Immature natural killer cell (primary cell): ENCODE data around the gene TXNRD1. TPM values are rescaled to one million over a fixed set of nuclear protein-coding genes. Genes with fewer than 3 reads are reported as not detected.

Experiments used
- DNase-seq, 3 donors: peaks; one replicate each; pipeline ENCODE4 v3.0.0; 2022; ENCODE audit warnings: mixed read lengths in 1 of 3
- H3K27ac Mint-ChIP-seq, 6 donors: one replicate each; pipeline ENCODE4 v1.8.0; 2020; ENCODE audit warnings: mixed read lengths in 6 of 6, mild to moderate bottlenecking in 5 of 6, inconsistent platforms in 4 of 6, moderate library complexity in 3 of 6
- H3K27me3 Mint-ChIP-seq, 3 donors: one replicate each; pipeline ENCODE4 v1.8.0; 2020 to 2021; ENCODE audit warnings: low read depth in 3 of 3, mild to moderate bottlenecking in 3 of 3, mixed read lengths in 3 of 3, moderate library complexity in 3 of 3, inconsistent platforms in 1 of 3
- H3K36me3 Mint-ChIP-seq, 3 donors: one replicate each; pipeline ENCODE4 v1.8.0; 2020; ENCODE audit warnings: mixed read lengths in 3 of 3, inconsistent platforms in 2 of 3, mild to moderate bottlenecking in 2 of 3
- H3K4me1 Mint-ChIP-seq, 2 donors: one replicate each; pipeline ENCODE4 v1.8.0; 2020; ENCODE audit warnings: inconsistent platforms in 2 of 2, mild to moderate bottlenecking in 2 of 2, mixed read lengths in 2 of 2, moderate library complexity in 1 of 2
- H3K4me3 Mint-ChIP-seq, 5 donors: one replicate each; pipeline ENCODE4 v1.8.0; 2020; ENCODE audit warnings: mild to moderate bottlenecking in 5 of 5, mixed read lengths in 5 of 5, inconsistent platforms in 3 of 5, moderate library complexity in 3 of 5
- H3K9me3 Mint-ChIP-seq, 6 donors: one replicate each; pipeline ENCODE4 v1.8.0; 2020; ENCODE audit warnings: mild to moderate bottlenecking in 6 of 6, mixed read lengths in 6 of 6, inconsistent platforms in 4 of 6, moderate library complexity in 3 of 6
- polyA plus RNA-seq, 3 donors: library from polyadenylated mRNA; unstranded; fragments of 300-500 nt; fragmentation: Illumina TruSeq; gene quantifications; one replicate each; pipeline ENCODE4 v1.2.3, GENCODE V29; 2021

TXNRD1 gene
- polyA plus RNA-seq, 3 donors from 2014 or later, result 30.4 to 53.7 (median 51.0) TPM

DNA sequence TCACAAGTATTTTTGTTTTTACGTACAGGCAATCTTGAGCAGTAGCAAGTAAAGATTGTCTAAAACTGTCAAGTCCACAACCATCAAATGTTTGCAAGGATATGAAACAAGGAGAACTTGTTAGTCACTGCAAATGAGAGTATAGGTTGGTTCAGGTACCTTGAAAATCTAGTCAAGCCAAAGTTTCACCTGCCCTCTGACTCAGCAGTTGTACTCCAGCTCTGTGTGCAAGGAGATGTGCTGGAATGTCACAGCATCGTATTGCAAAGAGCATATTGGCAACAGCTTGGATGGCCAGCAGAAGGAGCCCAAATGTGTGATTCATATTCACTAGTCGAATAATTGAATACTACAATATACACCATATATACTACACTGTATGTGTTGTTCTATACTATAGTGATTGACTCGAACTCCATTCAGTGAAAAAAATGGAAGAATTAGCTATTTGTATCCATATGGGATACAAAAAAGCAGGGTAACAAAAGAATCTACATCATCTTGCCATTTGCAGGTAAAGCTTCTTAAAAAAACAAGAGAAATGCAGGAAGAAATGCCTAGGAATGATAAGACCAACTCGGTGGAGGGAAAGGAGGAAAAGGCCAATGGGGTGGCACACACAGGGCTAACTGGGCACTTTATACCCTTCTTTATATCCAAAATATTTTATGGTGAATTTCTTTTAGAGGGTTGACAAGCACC is 131.9 kb downstream of the TXNRD1 start:
- Mint-ChIP-seq H3K27ac (no peak overlapping the region), H3K9me3 (no peaks in the 10 kb centered on the region), H3K27me3 (no peaks in the 10 kb centered on the region), H3K36me3 (peaks cover 5 to 20% (median 18%) of the 10 kb centered on the region in 3 donors), H3K4me3 (no peak overlapping the region), H3K4me1 (no peaks in the 10 kb centered on the region)
- no peak for DNase-seq

- Mint-ChIP-seq H3K27ac (no peak overlapping the region), H3K27me3 (no peaks in the 10 kb centered on the region), H3K36me3 (peaks cover 5 to 19% (median 17%) of the 10 kb centered on the region in 3 donors), H3K9me3 (no peaks in the 10 kb centered on the region), H3K4me3 (no peak overlapping the region), H3K4me1 (no peaks in the 10 kb centered on the region)
- no peak for DNase-seq
These were observed 132.9 kb downstream of the TXNRD1 start for GRCh38 chr12:104348283-104348993.

DNA sequence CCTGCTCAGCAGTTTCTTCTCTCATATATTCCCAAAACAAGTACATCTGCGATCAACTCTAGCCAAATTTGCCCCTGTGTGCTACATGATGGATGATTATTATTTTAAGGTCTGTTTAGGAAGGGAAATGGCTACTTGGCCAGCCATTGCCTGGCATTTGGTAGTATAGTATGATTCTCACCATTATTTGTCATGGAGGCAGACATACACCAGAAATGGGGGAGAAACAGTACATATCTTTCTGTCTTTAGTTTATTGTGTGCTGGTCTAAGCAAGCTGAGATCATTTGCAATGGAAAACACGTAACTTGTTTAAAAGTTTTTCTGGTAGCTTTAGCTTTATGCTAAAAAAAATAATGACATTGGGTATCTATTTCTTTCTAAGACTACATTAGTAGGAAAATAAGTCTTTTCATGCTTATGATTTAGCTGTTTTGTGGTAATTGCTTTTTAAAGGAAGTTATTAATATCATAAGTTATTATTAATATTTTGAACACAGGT is 133.5 kb downstream of the TXNRD1 start:
- no peak for DNase-seq
- H3K9me3 Mint-ChIP-seq, result no peaks in the 10 kb centered on the region
- H3K4me1 Mint-ChIP-seq, result no peaks in the 10 kb centered on the region
- H3K4me3 Mint-ChIP-seq, result no peak overlapping the region
- H3K36me3 Mint-ChIP-seq, result peaks cover 5 to 19% (median 19%) of the 10 kb centered on the region in 3 donors
- H3K27ac Mint-ChIP-seq, result no peak overlapping the region
- no peaks in the 10 kb centered on the region for H3K27me3 Mint-ChIP-seq

- Mint-ChIP-seq H3K4me3 (no peak overlapping the region), H3K27ac (no peak overlapping the region), H3K36me3 (peaks cover 5 to 26% (median 25%) of the 10 kb centered on the region in 3 donors), H3K9me3 (no peaks in the 10 kb centered on the region), H3K27me3 (peaks cover 0 to 3% (median under 1%) of the 10 kb centered on the region in 3 donors), H3K4me1 (no peaks in the 10 kb centered on the region)
- DNase-seq, result no peak
These were observed 134.9 kb downstream of the TXNRD1 start for GRCh38 chr12:104350211-104351056.

GRCh38 chr12:104351057-104351983 is 135.7 kb downstream of the TXNRD1 start:
- no peak overlapping the region for H3K4me3 Mint-ChIP-seq
- peaks cover 0 to 3% (median 2%) of the 10 kb centered on the region in 3 donors for H3K27me3 Mint-ChIP-seq
- no peaks in the 10 kb centered on the region for H3K9me3 Mint-ChIP-seq
- peaks cover 5 to 26% (median 25%) of the 10 kb centered on the region in 3 donors for H3K36me3 Mint-ChIP-seq
- peak overlapping the region in 2 of 6 donors; percentile 4 to 9 for H3K27ac Mint-ChIP-seq
- H3K4me1 Mint-ChIP-seq, result no peaks in the 10 kb centered on the region
- DNase-seq, result no peak

DNA sequence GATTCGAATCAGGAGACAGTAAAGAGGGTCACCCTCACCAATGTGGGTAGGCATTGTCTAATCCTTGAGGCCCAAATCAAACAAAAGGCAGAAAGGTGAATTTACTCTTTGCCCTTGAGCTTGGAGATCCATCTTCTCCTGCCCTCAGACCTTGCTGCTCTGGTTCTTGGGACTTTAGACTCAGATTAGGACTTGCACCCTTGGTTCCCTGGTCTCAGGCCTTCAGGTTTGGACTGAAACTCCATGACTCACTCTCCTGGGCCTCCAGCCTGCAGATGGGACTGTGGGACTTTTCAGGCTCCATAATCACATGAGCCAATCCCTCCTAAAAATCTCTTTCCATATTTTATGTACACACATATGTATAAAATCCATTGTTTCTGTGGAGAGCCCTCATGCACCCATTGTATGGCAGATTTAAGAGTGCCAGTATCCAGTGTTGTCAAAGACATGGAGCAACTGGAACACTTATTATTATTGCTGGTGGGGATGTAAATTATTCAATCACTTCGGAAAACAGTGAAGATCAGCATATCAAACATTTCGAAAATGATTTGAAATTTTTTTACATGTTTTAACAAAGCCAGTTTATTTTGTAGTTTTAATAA is 136.6 kb downstream of the TXNRD1 start:
- no peaks in the 10 kb centered on the region for H3K9me3 Mint-ChIP-seq
- no peak overlapping the region for H3K27ac Mint-ChIP-seq
- H3K36me3 Mint-ChIP-seq, result peaks cover 5 to 26% (median 25%) of the 10 kb centered on the region in 3 donors
- no peaks in the 10 kb centered on the region for H3K4me1 Mint-ChIP-seq
- H3K4me3 Mint-ChIP-seq, result no peak overlapping the region
- no peak for DNase-seq
- H3K27me3 Mint-ChIP-seq, result peaks cover 0 to 3% (median 2%) of the 10 kb centered on the region in 3 donors

DNA sequence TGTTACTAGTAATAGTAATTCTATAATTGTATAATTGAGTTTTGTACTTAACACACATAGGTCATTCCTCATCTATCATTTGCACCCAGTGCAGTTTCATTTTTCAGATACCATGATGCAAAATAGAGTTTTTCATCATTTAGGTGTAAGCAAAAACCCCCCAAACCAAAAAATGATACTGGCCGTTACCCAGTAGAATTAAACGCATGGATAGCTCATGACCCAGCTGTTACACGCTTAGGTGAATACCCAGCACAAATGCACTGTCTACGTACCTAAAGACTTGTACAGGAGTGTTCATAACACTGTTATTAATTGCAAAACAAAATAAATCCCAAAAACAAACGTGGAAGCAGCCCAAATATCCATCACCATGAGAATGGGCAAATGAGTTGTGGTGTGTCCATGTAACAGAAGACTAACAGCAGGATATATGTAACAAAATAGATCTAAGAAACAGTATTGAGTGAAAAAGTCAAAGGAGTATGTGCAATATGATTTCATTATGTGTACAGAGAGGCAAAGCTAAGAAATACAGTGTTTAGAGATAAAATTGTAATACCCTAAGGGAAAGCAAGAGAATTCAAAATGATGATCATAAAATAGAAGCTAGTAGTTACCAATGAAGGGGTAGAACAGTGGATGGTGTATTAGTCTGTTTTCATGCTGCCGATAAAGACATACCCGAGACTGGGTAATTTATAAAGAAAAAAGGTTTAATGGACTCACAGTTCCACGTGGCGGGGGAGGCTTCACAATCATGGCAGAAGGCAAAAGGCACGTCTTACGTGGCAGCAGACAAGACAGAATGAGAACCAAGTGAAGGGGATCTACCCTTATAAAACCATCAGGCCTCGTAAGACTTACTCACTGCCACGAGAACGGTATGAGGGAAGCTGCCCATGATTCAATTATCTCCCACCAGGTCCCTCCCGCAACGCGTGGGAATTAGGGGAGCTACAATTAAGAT is 137.7 kb downstream of the TXNRD1 start:
- Mint-ChIP-seq H3K27me3 (peaks cover 0 to 3% (median 2%) of the 10 kb centered on the region in 3 donors), H3K36me3 (peaks cover 5 to 26% (median 21%) of the 10 kb centered on the region in 3 donors), H3K4me1 (peaks cover 0 to 2% of the 10 kb centered on the region in 2 donors), H3K4me3 (no peak overlapping the region), H3K9me3 (no peaks in the 10 kb centered on the region), H3K27ac (no peak overlapping the region)
- DNase-seq, result no peak

DNA sequence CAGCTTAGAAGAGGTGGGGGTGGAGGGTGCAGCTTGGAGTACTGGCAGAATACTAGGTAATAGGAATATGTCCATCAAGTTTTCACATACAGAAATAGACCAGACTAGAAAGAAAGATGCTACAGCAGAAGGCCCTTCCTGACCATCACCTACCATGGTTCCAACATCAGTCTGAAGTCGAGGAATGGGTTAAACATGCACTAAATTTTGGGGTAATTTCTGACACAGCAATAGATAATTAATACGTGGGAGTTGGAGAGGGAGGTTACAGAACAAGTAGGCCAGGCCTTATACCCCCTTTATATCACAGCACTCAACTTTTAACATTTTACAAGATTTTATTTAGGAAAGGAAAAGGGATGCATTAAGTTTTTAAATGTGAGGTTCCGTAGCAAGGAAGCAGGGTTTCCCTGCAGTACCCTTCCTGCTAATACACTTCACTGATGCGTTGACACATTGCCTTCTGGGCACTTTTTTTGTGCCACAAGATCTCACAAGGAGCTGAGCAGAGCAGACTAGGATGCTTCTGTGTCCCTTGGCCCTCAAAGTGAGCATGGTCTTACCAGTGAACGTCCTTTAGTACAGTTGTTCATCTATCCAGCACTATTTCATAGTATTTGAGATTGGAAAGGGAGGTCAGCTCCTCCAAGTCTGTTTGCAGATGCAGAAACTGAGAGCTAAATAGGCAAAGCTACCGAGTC is 138.7 kb downstream of the TXNRD1 start:
- Mint-ChIP-seq H3K36me3 (peaks cover 5 to 18% (median 15%) of the 10 kb centered on the region in 3 donors), H3K9me3 (no peaks in the 10 kb centered on the region), H3K27ac (no peak overlapping the region), H3K27me3 (peaks cover 0 to 5% (median 2%) of the 10 kb centered on the region in 3 donors), H3K4me1 (peaks cover 0 to 3% of the 10 kb centered on the region in 2 donors), H3K4me3 (no peak overlapping the region)
- no peak for DNase-seq

- no peak for DNase-seq
- no peak overlapping the region for H3K4me3 Mint-ChIP-seq
- H3K4me1 Mint-ChIP-seq, result peaks cover 0 to 3% of the 10 kb centered on the region in 2 donors
- peak overlapping the region in 1 of 6 donors; percentile 38 for H3K27ac Mint-ChIP-seq
- peaks cover 5 to 18% (median 15%) of the 10 kb centered on the region in 3 donors for H3K36me3 Mint-ChIP-seq
- no peaks in the 10 kb centered on the region for H3K9me3 Mint-ChIP-seq
- peaks cover 0 to 5% (median 2%) of the 10 kb centered on the region in 3 donors for H3K27me3 Mint-ChIP-seq
These were observed 139.4 kb downstream of the TXNRD1 start for GRCh38 chr12:104354868-104355570.

GRCh38 chr12:104355630-104356029 is 140.1 kb downstream of the TXNRD1 start:
- Mint-ChIP-seq H3K27ac (peak overlapping the region in 1 of 6 donors; percentile 38), H3K4me3 (no peak overlapping the region), H3K27me3 (peaks cover 0 to 5% (median 2%) of the 10 kb centered on the region in 3 donors), H3K9me3 (no peaks in the 10 kb centered on the region), H3K4me1 (peaks cover 0 to 3% of the 10 kb centered on the region in 2 donors), H3K36me3 (peaks cover 5 to 18% (median 15%) of the 10 kb centered on the region in 3 donors)
- DNase-seq, result no peak
